OCI-LY3 (cell line): ENCODE measurements around the gene ZNF184.

Experiments
- EZH2phosphoT487 ChIP-seq: fragments of 200-600 bp; shearing (Covaris generic); IDR thresholded peaks from 2 replicates; pipeline ENCODE4 v1.6.1; 2018; ENCODE audit warnings: antibody characterized with exemption, mixed run types, low read depth
- TF ChIP-seq, protein P1 (sequence below): fragments of 200-600, 300-600 bp; sonication (generic); IDR thresholded peaks from 2 replicates; pipeline ENCODE4 v1.5.1; 2014; ENCODE audit warnings: antibody characterized with exemption, low read length, low read depth

DNA sequence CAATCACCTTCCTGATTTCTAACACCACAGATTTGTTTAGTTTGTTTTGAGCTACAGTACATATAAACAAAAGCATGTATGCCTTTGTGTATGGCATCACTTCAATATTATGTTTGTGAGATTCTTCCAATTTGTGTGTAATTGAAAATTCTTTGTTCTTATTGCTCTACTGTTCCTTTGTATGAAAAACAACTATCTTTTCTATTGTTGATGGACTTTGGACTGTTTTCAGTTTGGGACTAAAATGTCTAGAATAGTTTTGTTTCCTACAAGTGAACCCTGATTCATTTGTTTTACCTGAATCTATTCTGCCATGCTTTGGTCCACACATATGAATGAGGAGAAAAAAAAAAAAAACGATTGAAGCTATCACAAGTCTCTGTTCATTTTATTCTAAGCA is 21.2 kb upstream of the ZNF184 start:
- TF ChIP-seq, protein P1, sequence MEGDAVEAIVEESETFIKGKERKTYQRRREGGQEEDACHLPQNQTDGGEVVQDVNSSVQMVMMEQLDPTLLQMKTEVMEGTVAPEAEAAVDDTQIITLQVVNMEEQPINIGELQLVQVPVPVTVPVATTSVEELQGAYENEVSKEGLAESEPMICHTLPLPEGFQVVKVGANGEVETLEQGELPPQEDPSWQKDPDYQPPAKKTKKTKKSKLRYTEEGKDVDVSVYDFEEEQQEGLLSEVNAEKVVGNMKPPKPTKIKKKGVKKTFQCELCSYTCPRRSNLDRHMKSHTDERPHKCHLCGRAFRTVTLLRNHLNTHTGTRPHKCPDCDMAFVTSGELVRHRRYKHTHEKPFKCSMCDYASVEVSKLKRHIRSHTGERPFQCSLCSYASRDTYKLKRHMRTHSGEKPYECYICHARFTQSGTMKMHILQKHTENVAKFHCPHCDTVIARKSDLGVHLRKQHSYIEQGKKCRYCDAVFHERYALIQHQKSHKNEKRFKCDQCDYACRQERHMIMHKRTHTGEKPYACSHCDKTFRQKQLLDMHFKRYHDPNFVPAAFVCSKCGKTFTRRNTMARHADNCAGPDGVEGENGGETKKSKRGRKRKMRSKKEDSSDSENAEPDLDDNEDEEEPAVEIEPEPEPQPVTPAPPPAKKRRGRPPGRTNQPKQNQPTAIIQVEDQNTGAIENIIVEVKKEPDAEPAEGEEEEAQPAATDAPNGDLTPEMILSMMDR, result no peak
- no peak for TF ChIP-seq EZH2phosphoT487
